DMS114 treated with DMSO at 0.1 percent for 48 hours (cell line): Measurements from ENCODE around the gene FDXACB1.

ENCODE experiments used
- DNase-seq: peaks from one replicate; lab custom pipeline; 2025; ENCODE audit not compliant: unreplicated experiment; lab: John Stamatoyannopoulos, UW

Gene FDXACB1

GRCh38 chr11:111845276-111846028 is 33.5 kb downstream of the FDXACB1 start:
- DNase-seq = no peak

GRCh38 chr11:111843661-111844060 is 35.3 kb downstream of the FDXACB1 start:
- no peak for DNase-seq

- DNase-seq = peak; percentile 53
These were observed 37.5 kb downstream of the FDXACB1 start for GRCh38 chr11:111841370-111842053.

- DNase-seq = no peak
These were observed 38.8 kb downstream of the FDXACB1 start for GRCh38 chr11:111840143-111840542.

GRCh38 chr11:111838054-111838453 is 40.9 kb downstream of the FDXACB1 start:
- DNase-seq = no peak

GRCh38 chr11:111837366-111837891 is 41.5 kb downstream of the FDXACB1 start:
- no peak for DNase-seq

- no peak for DNase-seq
These were observed 42.2 kb downstream of the FDXACB1 start for GRCh38 chr11:111836721-111837120.

GRCh38 chr11:111836162-111836561 is 42.8 kb downstream of the FDXACB1 start:
- no peak for DNase-seq

GRCh38 chr11:111835665-111836064 is 43.3 kb downstream of the FDXACB1 start:
- DNase-seq = no peak

GRCh38 chr11:111834432-111835163 is 44.4 kb downstream of the FDXACB1 start:
- DNase-seq = no peak

GRCh38 chr11:111833524-111833923 is 45.4 kb downstream of the FDXACB1 start:
- no peak for DNase-seq

- DNase-seq = no peak
These were observed 49.6 kb downstream of the FDXACB1 start for GRCh38 chr11:111829185-111829968.

- no peak for DNase-seq
These were observed 52.5 kb downstream of the FDXACB1 start for GRCh38 chr11:111826322-111826950.
